Stromal cell of bone marrow (primary cell): ENCODE results near the gene RAP1GDS1.
A peak's percentile ranks its signal among the peaks of the same experiment; 100 is the strongest.
"Not testable (repeated sequence)": the region's sequence is repeated elsewhere in the genome, so short reads cannot be mapped to it uniquely, and the experiment has no call there.

ENCODE experiments used
- DNase-seq: peaks from one replicate; pipeline ENCODE4 v3.0.0-alpha.2; 2012; ENCODE audit warnings: low read depth

Gene RAP1GDS1

GRCh38 chr4:98352396-98352795 is 91.2 kb downstream of the RAP1GDS1 start:
- DNase-seq: no peak

GRCh38 chr4:98352940-98353339 is 91.8 kb downstream of the RAP1GDS1 start:
- DNase-seq: no peak

- DNase-seq: no peak
These were observed 97.6 kb downstream of the RAP1GDS1 start for GRCh38 chr4:98358630-98359248.

GRCh38 chr4:98359646-98360045 is 98.5 kb downstream of the RAP1GDS1 start:
- no peak for DNase-seq

GRCh38 chr4:98363431-98363830 is 102.2 kb downstream of the RAP1GDS1 start:
- no peak for DNase-seq

- DNase-seq: not testable (repeated sequence)
These were observed 105.1 kb downstream of the RAP1GDS1 start for GRCh38 chr4:98366275-98366674.

- DNase-seq: not testable (repeated sequence)
These were observed 106.8 kb downstream of the RAP1GDS1 start for GRCh38 chr4:98368000-98368399.

- DNase-seq: no peak
These were observed 108.1 kb downstream of the RAP1GDS1 start for GRCh38 chr4:98369322-98369721.

- DNase-seq: no peak
These were observed 113.5 kb downstream of the RAP1GDS1 start for GRCh38 chr4:98374643-98375042.

- DNase-seq: peak; percentile 38
These were observed 116.4 kb downstream of the RAP1GDS1 start for GRCh38 chr4:98377559-98377958.

- DNase-seq: no peak
These were observed 120.1 kb downstream of the RAP1GDS1 start for GRCh38 chr4:98381306-98381705.

- no peak for DNase-seq
These were observed 122.4 kb downstream of the RAP1GDS1 start for GRCh38 chr4:98383431-98384106.

GRCh38 chr4:98385831-98386230 is 124.6 kb downstream of the RAP1GDS1 start:
- no peak for DNase-seq

- no peak for DNase-seq
These were observed 126.3 kb downstream of the RAP1GDS1 start for GRCh38 chr4:98387345-98388026.

GRCh38 chr4:98394134-98394533 is 132.9 kb downstream of the RAP1GDS1 start:
- no peak for DNase-seq

- no peak for DNase-seq
These were observed 138.7 kb downstream of the RAP1GDS1 start for GRCh38 chr4:98399915-98400314.

- no peak for DNase-seq
These were observed 145.6 kb downstream of the RAP1GDS1 start for GRCh38 chr4:98406819-98407218.

- no peak for DNase-seq
These were observed 150.5 kb downstream of the RAP1GDS1 start for GRCh38 chr4:98411731-98412130.

- DNase-seq: no peak
These were observed 155.7 kb downstream of the RAP1GDS1 start for GRCh38 chr4:98416844-98417243.

GRCh38 chr4:98420151-98420550 is 159.0 kb downstream of the RAP1GDS1 start:
- not testable (repeated sequence) for DNase-seq

- no peak for DNase-seq
These were observed 159.9 kb downstream of the RAP1GDS1 start for GRCh38 chr4:98421111-98421510.

GRCh38 chr4:98423009-98423408 is 161.8 kb downstream of the RAP1GDS1 start:
- no peak for DNase-seq

- peak; percentile 25 for DNase-seq
These were observed 169.7 kb downstream of the RAP1GDS1 start for GRCh38 chr4:98430708-98431403.
